PC-3 (cell line): ENCODE data around the gene GPR68.

Experiments used
- CTCF ChIP-seq: fragments of 300-600 bp; sonication (generic); conservative IDR thresholded peaks from 2 replicates; pipeline ENCODE4 v1.5.1; 2017; ENCODE audit warnings: antibody characterized with exemption, low read depth, mild to moderate bottlenecking, low read length
- EZH2 ChIP-seq: fragments of 300-600 bp; sonication (generic); IDR thresholded peaks from one replicate; pipeline ENCODE4 v1.6.1; 2017; ENCODE audit warnings: antibody characterized with exemption, mild to moderate bottlenecking, low read length; ENCODE audit not compliant: unreplicated experiment

GRCh38 chr14:91187271-91187670 lies 57.2 kb downstream of the GPR68 start:
- TF ChIP-seq CTCF (no peak), EZH2 (no peak)
